G401 (cell line): Measurements from ENCODE around the gene NFKBIZ. TPM values are rescaled to one million over a fixed set of nuclear protein-coding genes. Genes with fewer than 3 reads are reported as not detected.

ENCODE experiments used
- DNase-seq: peaks from one replicate; pipeline ENCODE4 v3.0.0-alpha.2; 2015; ENCODE audit warnings: low spot score
- in situ Hi-C: cut with HindIII; loops from 2 replicates; pipeline ENCODE4 v1.10.0; 2016; ENCODE audit warnings: low sequenced_read_pairs, mixed read lengths
- total RNA-seq: library from RNA; depleted of rRNA; stranded (reverse); fragments of >200 nt; shearing (Covaris generic); gene quantifications from 2 replicates; pipeline ENCODE4 v1.2.3, GENCODE V29; 2014

NFKBIZ gene
- total RNA-seq, 1 experiment from 2014 or later, result 15.7 TPM

DNA sequence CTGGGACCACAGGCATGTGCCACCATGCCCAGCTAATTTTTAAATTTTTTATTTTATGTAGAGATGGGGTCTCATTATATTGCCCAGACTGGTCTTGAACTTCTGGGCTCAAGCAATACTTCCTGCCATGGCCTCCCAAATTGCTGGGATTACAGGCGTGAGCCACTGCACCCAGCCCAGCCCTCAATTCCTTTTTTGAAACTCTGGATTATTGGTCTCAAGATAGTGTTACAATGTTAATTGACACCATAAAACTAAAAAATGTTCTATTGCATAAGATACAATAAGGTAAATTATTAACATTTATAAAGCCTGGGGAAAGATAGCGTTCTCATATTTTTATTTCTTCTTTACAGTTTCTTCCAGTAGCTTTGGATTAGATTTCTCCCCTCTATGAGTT is 3.9 kb upstream of the NFKBIZ start:
- in situ Hi-C loops, result no loop called here
- no peak for DNase-seq

DNA sequence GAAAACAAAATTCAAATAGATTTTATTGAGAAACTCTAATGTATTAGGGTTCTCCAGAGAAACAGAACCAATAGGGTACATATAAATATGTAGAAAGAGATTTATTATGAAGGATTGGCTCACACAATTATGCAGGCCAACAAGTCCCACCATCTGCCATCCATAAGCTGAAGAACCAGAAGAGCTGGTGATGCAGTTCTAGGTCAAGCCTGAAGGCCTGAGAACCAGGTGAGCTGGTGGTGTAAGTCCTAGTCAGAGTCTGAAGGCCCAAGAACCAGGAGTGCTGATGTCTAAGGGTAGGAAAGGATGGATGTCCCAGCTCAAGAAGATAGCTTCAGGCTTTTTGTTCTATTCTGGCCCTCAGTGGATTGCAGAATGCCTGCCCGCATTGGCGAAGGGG is 2.6 kb upstream of the NFKBIZ start:
- DNase-seq, result no peak
- in situ Hi-C loops, result no loop called here

DNA sequence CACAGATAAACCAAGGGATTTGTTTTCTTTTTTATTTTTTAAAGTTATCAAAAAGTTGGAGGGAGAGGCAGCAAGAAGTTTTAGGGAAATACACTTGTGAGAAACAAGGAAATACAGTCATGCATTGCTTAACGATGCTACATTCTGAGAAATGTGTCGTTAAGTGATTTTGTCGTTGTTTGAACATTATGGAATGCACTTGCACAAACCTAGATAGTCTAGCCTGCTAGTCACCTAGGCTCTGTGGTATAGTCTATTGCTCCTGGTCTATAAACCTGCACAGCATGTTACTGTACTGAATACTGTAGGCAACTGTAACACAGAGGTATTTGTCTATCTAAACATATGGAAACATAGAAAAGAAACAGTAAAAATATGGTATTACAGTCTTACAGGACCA is 2.0 kb upstream of the NFKBIZ start:
- no peak for DNase-seq
- in situ Hi-C loops, result no loop called here

DNA sequence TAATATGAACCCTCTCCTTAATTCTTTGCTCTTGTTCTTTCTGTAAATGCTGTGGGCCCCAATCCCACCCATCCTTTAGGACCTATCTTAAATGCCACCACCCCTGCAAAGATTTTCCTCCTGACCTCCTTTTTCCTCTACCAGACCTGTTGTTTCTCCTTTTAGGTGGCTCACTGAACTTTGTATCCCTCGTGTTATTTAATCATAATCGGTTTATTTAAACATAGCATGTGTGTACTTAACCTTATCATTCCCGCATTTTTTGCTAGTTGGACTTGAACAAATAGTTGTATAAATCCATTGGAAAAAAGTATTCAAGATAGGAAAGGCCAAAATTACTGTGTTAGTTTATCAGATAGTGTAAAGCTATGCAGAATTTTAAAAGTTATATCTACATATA is 988 bp upstream of the NFKBIZ start:
- in situ Hi-C loops, result no loop called here
- DNase-seq, result no peak

DNA sequence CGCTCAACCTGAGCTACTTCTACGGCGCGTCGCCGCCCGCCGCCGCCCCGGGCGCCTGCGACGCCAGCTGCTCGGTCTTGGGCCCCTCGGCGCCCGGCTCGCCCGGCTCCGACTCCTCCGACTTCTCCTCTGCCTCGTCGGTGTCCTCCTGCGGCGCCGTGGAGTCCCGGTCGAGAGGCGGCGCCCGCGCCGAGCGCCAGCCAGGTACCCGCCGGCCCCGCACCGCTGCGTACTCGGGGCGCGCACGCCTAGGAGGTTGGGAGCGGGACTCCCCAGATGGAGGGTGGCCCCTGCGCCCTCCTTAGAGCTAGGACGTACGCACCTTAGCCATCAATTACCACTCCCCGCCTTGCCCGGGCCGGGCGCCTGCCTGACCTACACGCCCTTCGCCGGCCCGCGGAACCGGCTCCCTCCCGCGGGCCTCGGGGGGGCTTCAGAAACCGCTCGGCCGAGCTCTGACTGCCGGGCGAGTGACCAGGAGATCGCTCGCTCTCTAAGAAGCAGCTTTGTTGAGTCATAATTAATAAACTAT is 466 bp downstream of the NFKBIZ start:
- DNase-seq, result peak; percentile 47
- in situ Hi-C loops, result no loop called here

DNA sequence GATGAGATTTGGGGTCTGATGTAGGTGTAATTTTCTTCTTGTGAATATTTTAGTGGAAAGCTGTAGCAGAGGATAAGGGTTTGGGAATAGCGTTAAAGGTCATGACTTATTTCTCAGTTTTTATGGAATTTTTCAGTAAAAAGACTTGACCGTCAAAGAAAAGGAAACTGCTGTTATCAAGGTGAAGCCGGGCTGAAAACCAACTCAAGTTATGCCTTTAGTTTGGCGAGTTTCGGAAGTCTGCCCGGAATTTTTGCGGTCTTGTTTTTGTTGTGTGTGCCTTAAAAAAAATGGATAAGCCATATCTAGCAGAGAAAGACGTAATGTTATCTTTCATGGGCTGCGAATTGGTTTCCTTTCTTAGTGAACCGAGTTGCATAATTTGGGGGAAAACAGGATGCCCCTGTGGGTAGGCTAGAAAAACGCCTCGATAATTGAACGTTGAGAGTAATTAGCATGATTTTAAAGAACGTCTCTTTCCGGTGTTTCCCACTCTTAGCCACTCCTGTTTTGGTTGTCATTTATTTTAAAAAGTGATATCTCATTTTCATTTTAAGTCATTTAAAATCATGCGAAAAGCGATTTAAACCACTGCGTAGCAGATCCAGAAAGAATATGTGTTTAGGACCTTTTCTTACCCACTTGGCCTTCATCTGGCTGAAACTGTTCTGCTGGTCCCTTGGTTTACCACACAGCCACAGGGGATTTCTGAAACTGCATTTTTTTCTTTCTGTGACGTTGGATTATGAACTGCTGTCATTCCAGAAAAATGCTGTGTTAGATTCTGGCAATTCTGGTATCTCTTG is 1.1 kb downstream of the NFKBIZ start:
- DNase-seq, result peak; percentile 41
- in situ Hi-C loops, result no loop called here

DNA sequence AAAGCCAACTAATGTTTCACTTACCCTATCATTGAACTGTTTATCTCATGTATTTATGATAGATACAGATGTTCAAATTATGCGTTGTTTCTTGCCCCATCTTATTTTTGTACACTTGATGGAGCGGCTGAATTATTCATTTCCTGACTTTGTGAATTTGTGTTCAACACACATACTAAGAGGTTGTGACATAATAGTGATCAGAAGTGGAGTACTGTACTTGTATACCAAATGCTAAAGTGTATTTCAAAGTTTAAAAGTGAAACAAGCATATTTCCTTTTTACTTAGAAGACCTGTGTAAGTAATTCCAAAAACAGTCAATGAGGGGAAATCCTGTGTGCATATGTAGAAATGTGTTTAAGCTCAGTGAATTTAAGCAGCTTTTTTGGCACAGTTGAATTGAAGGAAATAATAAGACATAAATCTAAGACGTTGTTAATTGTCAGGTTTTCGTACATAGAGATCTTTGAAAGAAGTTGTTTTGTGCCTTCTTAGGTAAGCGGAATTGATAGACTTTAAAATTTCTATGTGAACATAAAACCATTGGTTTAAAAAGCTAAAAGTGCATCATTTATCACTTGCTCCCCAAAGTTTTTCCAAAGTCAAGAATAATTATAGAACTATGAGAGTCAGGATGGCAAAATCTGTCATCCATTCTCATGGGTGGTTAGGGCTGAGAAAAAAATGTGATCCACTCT is 1.9 kb downstream of the NFKBIZ start:
- no peak for DNase-seq
- in situ Hi-C loops, result no loop called here

DNA sequence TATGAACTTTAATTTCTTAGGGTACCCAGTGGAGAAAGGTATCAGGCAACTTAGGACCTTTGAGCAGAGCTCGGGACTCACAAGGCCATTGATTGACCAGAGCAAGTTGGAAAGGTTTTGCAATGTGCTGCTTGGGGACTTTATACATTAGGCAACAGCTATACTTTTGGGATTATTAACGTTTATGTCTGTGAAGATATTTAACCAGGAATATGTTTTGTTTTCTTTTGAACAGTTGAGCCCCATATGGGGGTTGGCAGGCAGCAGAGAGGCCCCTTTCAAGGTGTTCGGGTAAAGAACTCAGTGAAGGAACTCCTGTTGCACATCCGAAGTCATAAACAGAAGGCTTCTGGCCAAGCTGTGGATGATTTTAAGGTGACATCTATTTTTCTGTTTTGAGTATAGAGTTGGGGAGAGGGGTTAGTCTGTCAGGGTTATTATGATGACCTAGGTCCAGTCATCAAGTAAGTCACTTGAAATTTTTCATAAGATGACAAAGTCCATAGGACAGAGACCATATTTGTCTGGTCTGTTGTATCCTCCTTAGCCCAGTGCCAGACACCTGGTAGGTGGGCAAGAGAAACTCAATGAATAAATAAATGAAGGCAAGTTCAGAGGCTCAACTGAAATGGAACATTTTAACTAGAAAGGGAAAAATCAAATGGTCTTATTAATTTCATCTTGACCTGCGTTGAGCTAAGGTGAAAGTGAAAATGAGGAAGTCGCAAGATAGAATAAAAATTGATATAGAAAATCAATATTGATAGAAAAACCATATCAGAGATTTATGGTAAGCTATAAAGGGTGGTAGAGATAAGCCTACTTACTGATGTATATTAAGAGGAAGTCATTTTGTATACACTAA is 2.8 kb downstream of the NFKBIZ start:
- DNase-seq, result no peak
- in situ Hi-C loops, result no loop called here

DNA sequence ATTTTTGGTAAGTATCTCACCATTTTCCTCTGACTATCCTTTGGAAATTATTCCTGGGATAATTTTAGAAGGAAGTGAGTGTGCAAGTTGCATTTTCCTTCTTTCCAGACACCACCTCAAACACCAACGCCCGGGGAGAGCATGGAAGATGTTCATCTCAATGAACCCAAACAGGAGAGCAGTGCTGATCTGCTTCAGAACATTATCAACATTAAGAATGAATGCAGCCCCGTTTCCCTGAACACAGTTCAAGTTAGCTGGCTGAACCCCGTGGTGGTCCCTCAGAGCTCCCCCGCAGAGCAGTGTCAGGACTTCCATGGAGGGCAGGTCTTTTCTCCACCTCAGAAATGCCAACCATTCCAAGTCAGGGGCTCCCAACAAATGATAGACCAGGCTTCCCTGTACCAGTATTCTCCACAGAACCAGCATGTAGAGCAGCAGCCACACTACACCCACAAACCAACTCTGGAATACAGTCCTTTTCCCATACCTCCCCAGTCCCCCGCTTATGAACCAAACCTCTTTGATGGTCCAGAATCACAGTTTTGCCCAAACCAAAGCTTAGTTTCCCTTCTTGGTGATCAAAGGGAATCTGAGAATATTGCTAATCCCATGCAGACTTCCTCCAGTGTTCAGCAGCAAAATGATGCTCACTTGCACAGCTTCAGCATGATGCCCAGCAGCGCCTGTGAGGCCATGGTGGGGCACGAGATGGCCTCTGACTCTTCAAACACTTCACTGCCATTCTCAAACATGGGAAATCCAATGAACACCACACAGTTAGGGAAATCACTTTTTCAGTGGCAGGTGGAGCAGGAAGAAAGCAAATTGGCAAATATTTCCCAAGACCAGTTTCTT is 3.9 kb downstream of the NFKBIZ start:
- in situ Hi-C loops, result no loop called here
- no peak for DNase-seq

DNA sequence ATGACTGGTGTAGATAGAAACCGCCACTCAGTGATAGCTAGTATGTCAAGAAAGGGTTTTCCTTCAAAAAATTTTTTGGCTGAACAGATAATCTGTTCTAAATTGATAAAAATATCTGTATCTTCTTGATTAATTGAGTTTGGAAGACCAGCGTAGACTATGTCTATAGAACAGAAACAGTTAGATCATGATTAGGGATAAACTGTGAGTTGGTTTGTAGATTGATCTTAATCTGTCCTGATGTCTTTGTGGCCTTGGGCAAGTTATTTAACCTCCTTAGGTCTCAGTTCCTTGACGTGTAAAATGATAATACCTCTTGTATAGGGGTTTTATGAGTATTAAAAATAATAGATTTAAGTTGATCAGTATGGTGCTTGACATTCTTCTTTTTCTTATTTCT is 4.7 kb downstream of the NFKBIZ start:
- DNase-seq, result no peak

DNA sequence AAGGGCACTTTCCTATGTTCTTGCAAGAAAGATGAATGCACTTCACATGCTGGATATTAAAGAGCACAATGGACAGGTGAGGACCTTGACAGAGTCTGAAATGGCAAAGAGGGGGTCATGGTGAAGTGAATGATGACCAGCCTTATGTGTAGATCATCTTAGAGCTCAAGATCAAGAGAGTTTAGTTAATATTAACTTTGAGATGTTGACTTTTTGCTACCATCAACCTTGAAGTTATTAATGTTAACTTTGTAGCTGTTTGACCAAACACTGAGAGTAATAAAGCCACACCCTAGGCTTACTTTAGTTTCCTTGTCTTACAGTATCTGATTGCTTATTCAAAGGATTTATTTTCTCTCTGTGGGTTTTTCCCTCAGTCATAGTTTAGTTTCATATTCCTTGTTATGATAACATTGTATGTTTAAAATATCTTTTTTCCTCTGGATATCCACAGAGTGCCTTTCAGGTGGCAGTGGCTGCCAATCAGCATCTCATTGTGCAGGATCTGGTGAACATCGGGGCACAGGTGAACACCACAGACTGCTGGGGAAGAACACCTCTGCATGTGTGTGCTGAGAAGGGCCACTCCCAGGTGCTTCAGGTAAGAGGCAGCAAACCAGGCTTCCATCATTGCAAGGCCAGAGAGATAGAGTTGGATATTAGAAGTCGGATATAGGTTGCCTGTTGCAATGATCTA is 5.4 kb downstream of the NFKBIZ start:
- in situ Hi-C loops, result no loop called here
- no peak for DNase-seq

More for the DNA sequence above, 4.7 kb downstream of the NFKBIZ start:
- in situ Hi-C loops, result no loop called here

DNA sequence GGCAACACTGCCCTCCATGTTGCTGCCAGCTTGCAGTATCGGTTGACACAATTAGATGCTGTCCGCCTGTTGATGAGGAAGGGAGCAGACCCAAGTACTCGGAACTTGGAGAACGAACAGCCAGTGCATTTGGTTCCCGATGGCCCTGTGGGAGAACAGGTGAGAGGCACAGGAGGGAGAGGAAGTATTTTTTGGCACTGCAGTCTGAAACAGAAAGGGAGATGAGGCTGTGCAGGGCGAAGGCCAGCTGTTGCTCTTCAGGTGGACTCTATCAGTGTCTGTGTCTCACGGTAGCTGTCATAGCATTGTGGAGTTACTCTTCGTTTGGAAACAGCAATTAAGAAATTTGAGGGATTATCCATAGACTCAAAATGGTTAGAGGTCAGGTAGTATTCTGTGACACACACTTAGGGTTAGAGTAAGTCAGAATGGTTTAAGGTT is 8.0 kb downstream of the NFKBIZ start:
- DNase-seq, result no peak
- in situ Hi-C loops, result no loop called here

DNA sequence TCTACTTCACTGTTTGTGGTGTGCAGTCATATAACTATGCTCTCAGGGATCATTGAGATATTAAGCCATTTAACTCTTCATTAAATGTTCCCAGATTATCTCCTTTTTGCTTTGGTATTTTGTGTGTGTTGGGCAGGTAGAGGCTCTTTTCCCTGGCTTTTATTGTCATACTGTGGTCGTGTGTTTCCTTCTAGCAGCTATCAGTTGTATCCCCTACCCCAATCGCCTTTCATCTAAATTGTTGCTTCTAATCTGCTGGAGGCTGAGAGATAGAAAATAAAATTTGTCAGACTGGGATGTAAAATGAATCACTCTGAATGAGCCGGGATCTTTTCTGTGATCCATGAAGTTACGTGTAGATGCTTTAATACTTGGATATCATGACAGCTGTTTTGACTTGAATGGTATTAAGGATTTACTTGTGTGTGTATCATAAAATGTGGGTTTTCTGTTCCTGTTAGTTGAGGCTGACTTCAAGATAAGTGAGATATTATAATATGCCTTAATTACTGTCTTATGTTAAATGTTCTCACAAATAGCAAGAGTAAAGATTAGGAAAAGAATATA is 9.2 kb downstream of the NFKBIZ start:
- DNase-seq, result no peak
- in situ Hi-C loops, result no loop called here

DNA sequence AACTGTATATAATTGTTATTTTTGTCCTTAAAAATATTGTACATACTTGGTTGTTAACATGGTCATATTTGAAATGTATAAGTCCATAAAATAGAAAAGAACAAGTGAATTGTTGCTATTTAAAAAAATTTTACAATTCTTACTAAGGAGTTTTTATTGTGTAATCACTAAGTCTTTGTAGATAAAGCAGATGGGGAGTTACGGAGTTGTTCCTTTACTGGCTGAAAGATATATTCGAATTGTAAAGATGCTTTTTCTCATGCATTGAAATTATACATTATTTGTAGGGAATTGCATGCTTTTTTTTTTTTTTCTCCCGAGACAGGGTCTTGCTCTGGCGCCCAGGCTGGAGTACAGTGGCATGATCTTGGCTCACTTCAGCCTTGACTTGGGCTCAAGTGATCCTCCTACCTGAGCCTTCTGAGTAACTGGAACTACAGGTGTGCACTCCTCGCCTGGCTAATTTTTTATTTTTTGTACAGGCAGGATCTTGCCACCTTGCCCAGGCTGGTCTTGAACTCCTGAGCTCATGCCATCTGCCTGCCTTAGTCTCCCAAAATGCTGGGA is 10.7 kb downstream of the NFKBIZ start:
- in situ Hi-C loops, result no loop called here
- DNase-seq, result no peak

DNA sequence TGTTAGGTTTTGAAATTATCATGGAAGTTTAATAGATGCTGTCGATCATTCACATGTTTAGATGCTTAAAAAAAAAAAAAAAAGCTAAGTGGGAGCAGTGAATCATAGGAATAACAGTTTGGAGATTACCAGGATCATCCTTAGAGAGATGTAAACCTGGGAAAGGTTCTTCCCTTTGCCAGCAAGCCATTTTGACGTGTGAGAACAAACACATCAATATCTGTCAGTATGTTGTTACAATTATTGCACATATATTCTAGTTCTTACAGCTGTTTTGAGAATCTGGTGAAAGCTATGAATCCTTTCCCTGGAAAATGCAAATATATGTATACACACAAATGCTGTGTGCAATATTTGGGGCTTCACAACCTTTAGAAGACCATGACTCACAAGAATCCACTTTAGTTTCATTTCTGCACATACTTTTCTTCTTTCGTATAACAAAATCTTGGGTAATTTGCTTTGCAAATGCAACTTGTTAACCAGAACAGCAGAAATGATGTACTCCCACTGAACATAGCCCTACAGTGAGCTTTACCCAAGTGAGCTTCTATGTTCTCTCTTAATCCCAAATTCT is 12.0 kb downstream of the NFKBIZ start:
- DNase-seq, result no peak
- in situ Hi-C loops, result no loop called here

DNA sequence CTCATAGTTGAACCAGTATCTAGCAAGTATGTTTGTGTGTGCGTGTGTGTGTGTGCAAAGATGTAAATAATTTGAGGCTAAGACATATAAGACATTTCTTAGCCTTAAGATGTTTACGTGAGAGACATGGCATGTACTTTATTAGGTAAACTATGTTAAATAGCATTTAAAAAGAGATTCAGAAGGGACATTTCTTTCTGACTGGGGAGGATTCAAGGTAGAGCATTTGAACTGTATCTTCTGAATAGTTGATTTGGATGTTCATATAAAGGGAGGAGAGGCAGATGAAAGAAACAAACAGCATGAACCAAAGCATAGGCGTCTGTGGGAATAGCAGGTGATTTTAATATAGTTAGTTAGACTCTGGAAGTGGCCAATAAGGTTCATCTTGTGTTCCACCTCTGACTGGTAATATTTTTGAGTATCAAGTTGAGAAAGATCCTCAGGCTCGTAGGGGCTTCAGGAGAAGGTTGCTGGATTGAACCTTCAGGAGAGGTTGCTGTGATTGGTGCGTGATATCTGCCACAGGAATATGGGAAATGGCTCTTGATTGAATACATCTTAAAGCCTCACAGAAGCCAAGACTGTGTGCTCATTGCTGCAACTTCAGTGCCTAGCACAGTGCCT is 12.6 kb downstream of the NFKBIZ start:
- in situ Hi-C loops, result no loop called here
- no peak for DNase-seq
